GM12891 (cell line): ENCODE data around the gene ZNF862.

Experiments used
- PAX5 ChIP-seq: IDR thresholded peaks from 2 replicates; pipeline ENCODE4 v1.6.1; 2011; ENCODE audit warnings: low read length, moderate library complexity, mild to moderate bottlenecking; ENCODE audit not compliant: insufficient read depth, severe bottlenecking
- POLR2A ChIP-seq: IDR thresholded peaks from 2 replicates; pipeline ENCODE4 v1.6.1; 2011; ENCODE audit warnings: low read depth, low read length, control low read depth
- POLR2AphosphoS5 ChIP-seq: IDR thresholded peaks from 2 replicates; pipeline ENCODE4 v1.6.1; 2011; ENCODE audit warnings: low read depth, low read length, control low read depth
- TAF1 ChIP-seq: IDR thresholded peaks from 2 replicates; pipeline ENCODE4 v1.6.1; 2011; ENCODE audit warnings: low read depth, low read length, control low read depth

DNA sequence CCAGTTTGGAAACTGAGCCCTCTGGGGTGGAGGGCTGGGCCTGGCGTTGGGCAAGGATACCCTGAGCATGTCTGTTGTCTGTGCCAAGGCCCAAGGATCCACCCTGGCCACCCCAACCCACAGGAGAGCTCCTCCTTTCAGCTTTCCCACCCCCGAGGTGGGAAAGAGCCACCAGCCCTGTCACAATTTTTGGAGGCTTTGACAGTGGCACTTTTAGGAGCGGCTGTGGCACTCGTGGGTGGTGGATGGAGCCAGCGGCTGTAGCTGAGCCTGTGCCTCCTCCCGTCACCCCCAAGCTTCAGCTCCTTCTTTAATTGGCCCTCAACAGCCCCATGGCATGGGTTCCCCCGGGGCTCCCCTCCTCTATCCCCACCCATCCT, 18.2 kb upstream of the ZNF862 start:
- TF ChIP-seq POLR2AphosphoS5, result no peak
- no peak for TF ChIP-seq TAF1
- TF ChIP-seq POLR2A, result no peak
- TF ChIP-seq PAX5, result no peak
